Nasal cavity respiratory epithelium epithelial cell of viscerocranial mucosa (primary cell): ENCODE data around the gene EDEM3. TPM values are rescaled to one million over a fixed set of nuclear protein-coding genes. Genes with fewer than 3 reads are reported as not detected.

Experiments
- total RNA-seq: library from RNA; depleted of rRNA; stranded (reverse); fragments of >200 nt; gene quantifications from 2 replicates; pipeline ENCODE4 v1.2.3, GENCODE V29; 2014

EDEM3 gene, protein sequence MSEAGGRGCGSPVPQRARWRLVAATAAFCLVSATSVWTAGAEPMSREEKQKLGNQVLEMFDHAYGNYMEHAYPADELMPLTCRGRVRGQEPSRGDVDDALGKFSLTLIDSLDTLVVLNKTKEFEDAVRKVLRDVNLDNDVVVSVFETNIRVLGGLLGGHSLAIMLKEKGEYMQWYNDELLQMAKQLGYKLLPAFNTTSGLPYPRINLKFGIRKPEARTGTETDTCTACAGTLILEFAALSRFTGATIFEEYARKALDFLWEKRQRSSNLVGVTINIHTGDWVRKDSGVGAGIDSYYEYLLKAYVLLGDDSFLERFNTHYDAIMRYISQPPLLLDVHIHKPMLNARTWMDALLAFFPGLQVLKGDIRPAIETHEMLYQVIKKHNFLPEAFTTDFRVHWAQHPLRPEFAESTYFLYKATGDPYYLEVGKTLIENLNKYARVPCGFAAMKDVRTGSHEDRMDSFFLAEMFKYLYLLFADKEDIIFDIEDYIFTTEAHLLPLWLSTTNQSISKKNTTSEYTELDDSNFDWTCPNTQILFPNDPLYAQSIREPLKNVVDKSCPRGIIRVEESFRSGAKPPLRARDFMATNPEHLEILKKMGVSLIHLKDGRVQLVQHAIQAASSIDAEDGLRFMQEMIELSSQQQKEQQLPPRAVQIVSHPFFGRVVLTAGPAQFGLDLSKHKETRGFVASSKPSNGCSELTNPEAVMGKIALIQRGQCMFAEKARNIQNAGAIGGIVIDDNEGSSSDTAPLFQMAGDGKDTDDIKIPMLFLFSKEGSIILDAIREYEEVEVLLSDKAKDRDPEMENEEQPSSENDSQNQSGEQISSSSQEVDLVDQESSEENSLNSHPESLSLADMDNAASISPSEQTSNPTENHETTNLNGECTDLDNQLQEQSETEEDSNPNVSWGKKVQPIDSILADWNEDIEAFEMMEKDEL
- total RNA-seq = 83.0 and 125 TPM in 2 replicates

GRCh38 chr1:184754476-184755225, at the start of gene EDEM3:
EDEM3 (minus strand) TSS chr1:184754858; CDS start chr1:184754646, 212 bp downstream.

Other genes starting within 250 kb of the EDEM3 start
- gene NIBAN1, start 219.7 kb upstream of the EDEM3 start, total RNA-seq = 138 and 177 TPM in 2 replicates